ENCODE results near the gene PDE4D.

- TF ChIP-seq CTCF (IDR thresholded peaks at IDR 0.05; ENCODE audit: insufficient read depth, low read length) (no peak), SPI1 (IDR thresholded peaks at IDR 0.05; ENCODE audit: borderline replicate concordance, low read depth) (no peak), REST (IDR thresholded peaks at IDR 0.05; ENCODE audit: insufficient replicate concordance, low read depth) (no peak), POLR2AphosphoS5 (IDR thresholded peaks at IDR 0.05; ENCODE audit: low read depth) (no peak)
Observed at GRCh38 chr5:59579101-59579823, 314.3 kb downstream of the PDE4D start.
